HEK293T (cell line): Measurements from ENCODE around the gene ZNF35.

Source experiments
- ARNT ChIP-seq: fragments of 450-650 bp; IDR thresholded peaks from 2 replicates; pipeline ENCODE4 v1.6.1; 2017; ENCODE audit warnings: mild to moderate bottlenecking
- BHLHE40 ChIP-seq: fragments of 450-650 bp; IDR thresholded peaks from 2 replicates; pipeline ENCODE4 v1.6.1; 2016; ENCODE audit warnings: mild to moderate bottlenecking, moderate library complexity, borderline replicate concordance
- ELF4 ChIP-seq: fragments of 450-650 bp; IDR thresholded peaks from 2 replicates; pipeline ENCODE4 v1.6.1; 2017; ENCODE audit warnings: antibody characterized with exemption
- FOXA1 ChIP-seq: fragments of 450-650 bp; IDR thresholded peaks from 2 replicates; pipeline ENCODE4 v1.6.1; 2016; ENCODE audit warnings: mild to moderate bottlenecking
- FOXK2 ChIP-seq: fragments of 450-650 bp; IDR thresholded peaks from 2 replicates; pipeline ENCODE4 v1.6.1; 2016; ENCODE audit warnings: mild to moderate bottlenecking
- FOXM1 ChIP-seq: fragments of 450-650 bp; IDR thresholded peaks from 2 replicates; pipeline ENCODE4 v1.6.1; 2017; ENCODE audit warnings: mild to moderate bottlenecking, borderline replicate concordance
- HDGF ChIP-seq: fragments of 450-650 bp; IDR thresholded peaks from 2 replicates; pipeline ENCODE4 v1.6.1; 2017; ENCODE audit warnings: antibody characterized with exemption, borderline replicate concordance
- L3MBTL2 ChIP-seq: fragments of 450-650 bp; conservative IDR thresholded peaks from 2 replicates; pipeline ENCODE4 v1.6.1; 2016; ENCODE audit warnings: mild to moderate bottlenecking
- NFRKB ChIP-seq: fragments of 450-650 bp; IDR thresholded peaks from 2 replicates; pipeline ENCODE4 v1.6.1; 2016; ENCODE audit warnings: mild to moderate bottlenecking, moderate library complexity
- SP1 ChIP-seq: fragments of 450-650 bp; IDR thresholded peaks from 2 replicates; pipeline ENCODE4 v1.6.1; 2017
- SUZ12 ChIP-seq: fragments of 450-650 bp; IDR thresholded peaks from 2 replicates; pipeline ENCODE4 v1.6.1; 2016; ENCODE audit warnings: mild to moderate bottlenecking
- TARDBP ChIP-seq: fragments of 450-650 bp; IDR thresholded peaks from 2 replicates; pipeline ENCODE4 v1.6.1; 2016

GRCh38 chr3:44649709-44650108 is 1.2 kb downstream of the ZNF35 start:
- no peak for TF ChIP-seq SP1
- no peak for TF ChIP-seq FOXK2
- no peak for TF ChIP-seq HDGF
- no peak for TF ChIP-seq FOXA1
- no peak for TF ChIP-seq SUZ12
- TF ChIP-seq NFRKB = no peak
- no peak for TF ChIP-seq ELF4
- TF ChIP-seq BHLHE40 = no peak
- no peak for TF ChIP-seq ARNT
- TF ChIP-seq FOXM1 = no peak
- TF ChIP-seq L3MBTL2 = no peak
- TF ChIP-seq TARDBP = no peak
